ENCODE measurements around the gene EME1. TPM values are rescaled to one million over a fixed set of nuclear protein-coding genes. Genes with fewer than 3 reads are reported as not detected.

Gene EME1
- total and polyA plus RNA-seq, 2 of the 13 experiments (the other 11 are each of a cell fraction or from before 2014, with no cell fraction given), result 20.7 to 24.6 TPM

- Histone ChIP-seq H3K27me3 (ENCODE audit: control insufficient read depth in 1 of 2, insufficient read depth in 2 of 2, low read length in 2 of 2) (no peaks in the 10 kb centered on the region), H3K27ac (ENCODE audit: extremely low read length, insufficient read depth, low read length) (no peak overlapping the region), H4K20me1 (ENCODE audit: insufficient read depth, low read length) (no peaks in the 10 kb centered on the region), H2AFZ (ENCODE audit: low read length) (no peak overlapping the region), H3K4me2 (ENCODE audit: low read depth, low read length) (no peak overlapping the region), H3K9ac (ENCODE audit: insufficient read depth, low read depth, low read length) (no peak overlapping the region), H3K4me1 (ENCODE audit: insufficient read depth, low read length) (peaks cover 8% of the 10 kb centered on the region), H3K79me2 (ENCODE audit: insufficient read depth, low read length) (no peaks in the 10 kb centered on the region), H3K9me3 (ENCODE audit: low read length) (no peaks in the 10 kb centered on the region), H3K4me3 (replicated peaks in 1 of 3; ENCODE audit: insufficient read depth in 1 of 3, low read depth in 2 of 3, low read length in 3 of 3) (no peak overlapping the region), H3K36me3 (replicated peaks in 1 of 2; ENCODE audit: control insufficient read depth in 1 of 2, insufficient read depth in 2 of 2, low read length in 2 of 2) (peaks cover 33 to 55% of the 10 kb centered on the region in 2 experiments)
- 96% methylated on average over 15 of the region's 15 CpGs for WGBS (ENCODE audit: low lambda C conversion rate)
- DNase-seq (ENCODE audit: low spot score) (no peak), FAIRE-seq (no peak), ATAC-seq (no peak)
- TF ChIP-seq NR2F6 (IDR thresholded peaks at IDR 0.05) (no peak), NR2F6 (CRISPR knock-in tag; IDR thresholded peaks at IDR 0.05) (no peak), NFATC3 (CRISPR knock-in tag; IDR thresholded peaks at IDR 0.05) (no peak), AGO2 (optimal IDR thresholded peaks at IDR 0.05; ENCODE audit: low read depth, low read length) (peak; percentile 5), ATM (IDR thresholded peaks at IDR 0.05; ENCODE audit: borderline replicate concordance) (no peak), SIN3A (IDR thresholded peaks at IDR 0.05; ENCODE audit: borderline replicate concordance, low read depth, low read length) (no peak), HIVEP1 (CRISPR knock-in tag; IDR thresholded peaks at IDR 0.05) (no peak)
- BruUV-seq (replicated peaks), result no TSS peak
- ChIA-PET CTCF (ENCODE audit: low intra/inter-chr PET ratio, low total read pairs) (no interaction called here), POLR2A (no interaction called here)
- in situ Hi-C loops (cut with HindIII; ENCODE audit: extremely low pct_ligation_motif_present, low pct_unique_long_range_greater_than_20kb) (no loop called here), intact Hi-C loops (cut with micrococcal nuclease; ENCODE audit: unreplicated experiment) (no loop called here)
These were observed 18.8 kb upstream of the EME1 start for GRCh38 chr17:50354198-50354597.

DNA sequence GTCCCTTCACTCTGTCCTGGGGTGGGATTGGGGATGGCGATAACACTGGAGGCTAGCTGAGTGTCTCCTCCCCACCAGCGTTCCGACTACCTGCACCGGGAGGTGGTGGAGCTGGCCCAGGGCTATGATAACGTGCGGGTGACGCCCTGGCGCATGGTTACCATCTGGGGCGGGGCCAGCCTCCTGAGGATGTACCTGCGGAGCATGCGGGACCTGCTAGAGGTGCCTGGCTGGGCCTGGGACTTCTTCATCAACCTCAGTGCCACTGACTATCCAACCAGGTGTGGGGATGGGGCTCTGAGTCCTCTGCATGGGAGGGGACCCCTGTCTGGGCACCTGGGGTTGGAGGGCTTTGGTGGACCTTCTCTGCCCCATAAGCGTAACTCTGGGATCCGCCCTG, 18.3 kb upstream of the EME1 start:
- in situ Hi-C loops (cut with HindIII; ENCODE audit: extremely low pct_ligation_motif_present, low pct_unique_long_range_greater_than_20kb) (no loop called here), intact Hi-C loops (cut with micrococcal nuclease; ENCODE audit: unreplicated experiment) (no loop called here)
- no peaks in the 10 kb centered on the region for H3K27me3 ChIP-seq (ENCODE audit: control insufficient read depth in 1 of 2, insufficient read depth in 2 of 2, low read length in 2 of 2)
- ATAC-seq, result no peak
- no peak for DNase-seq (ENCODE audit: low spot score)
- ChIA-PET CTCF (ENCODE audit: low intra/inter-chr PET ratio, low total read pairs) (no interaction called here), POLR2A (no interaction called here)
- no peak overlapping the region for H3K4me3 ChIP-seq (replicated peaks in 1 of 3; ENCODE audit: insufficient read depth in 1 of 3, low read depth in 2 of 3, low read length in 3 of 3)
- no peak overlapping the region for H3K27ac ChIP-seq (ENCODE audit: extremely low read length, insufficient read depth, low read length)
- H3K9me3 ChIP-seq (ENCODE audit: low read length), result no peaks in the 10 kb centered on the region
- 98% methylated on average over 13 of the region's 13 CpGs for WGBS (ENCODE audit: low lambda C conversion rate)
- H3K4me1 ChIP-seq (ENCODE audit: insufficient read depth, low read length), result peaks cover 14% of the 10 kb centered on the region
- no peaks in the 10 kb centered on the region for H4K20me1 ChIP-seq (ENCODE audit: insufficient read depth, low read length)
- H3K36me3 ChIP-seq (replicated peaks in 1 of 2; ENCODE audit: control insufficient read depth in 1 of 2, insufficient read depth in 2 of 2, low read length in 2 of 2), result peaks cover 33 to 56% of the 10 kb centered on the region in 2 experiments
- no peak overlapping the region for H3K9ac ChIP-seq (ENCODE audit: insufficient read depth, low read depth, low read length)
- BruUV-seq (replicated peaks), result no TSS peak
- FAIRE-seq, result no peak
- H3K79me2 ChIP-seq (ENCODE audit: insufficient read depth, low read length), result no peaks in the 10 kb centered on the region
- H2AFZ ChIP-seq (ENCODE audit: low read length), result no peak overlapping the region
- TF ChIP-seq BATF2 (CRISPR knock-in tag; IDR thresholded peaks at IDR 0.05), result no peak
- TF ChIP-seq AGO2 (optimal IDR thresholded peaks at IDR 0.05; ENCODE audit: low read depth, low read length), result peak; percentile 33
- no peak overlapping the region for H3K4me2 ChIP-seq (ENCODE audit: low read depth, low read length)
